Measurements from ENCODE around the gene PAPLN.

PAPLN gene

GRCh38 chr14:73273799-73274198 lies 36.5 kb downstream of the PAPLN start:
- no peak overlapping the region for H3K14ac ChIP-seq (ENCODE audit: low read length)
- H2BK5ac ChIP-seq (ENCODE audit: low read depth, low read length, poor library complexity): no peak overlapping the region
- no peak overlapping the region for H4K91ac ChIP-seq (ENCODE audit: low read depth, low read length)
- no CpG with 5 or more reads among the region's 4 CpGs for WGBS (ENCODE audit: extremely low coverage, insufficient coverage, insufficient read length)
- H3K36me3 ChIP-seq (ENCODE audit: control insufficient read depth in 1 of 2, insufficient read depth in 2 of 2, low read length in 2 of 2): peaks cover 14 to 29% of the 10 kb centered on the region in 2 experiments
- H2AFZ ChIP-seq (ENCODE audit: insufficient read depth, low read length, poor library complexity): no peak overlapping the region
- no peak overlapping the region for H3K27ac ChIP-seq (ENCODE audit: low read depth, low read length)
- no peak overlapping the region for H3K18ac ChIP-seq (ENCODE audit: low read length)
- no peak overlapping the region for H2AK5ac ChIP-seq (ENCODE audit: low read length)
- no peak overlapping the region for H2BK12ac ChIP-seq (ENCODE audit: low read length)
- no peaks in the 10 kb centered on the region for H3K79me1 ChIP-seq (ENCODE audit: low read length)
- H3K9ac ChIP-seq (ENCODE audit: low read length): no peak overlapping the region
- DNase-seq: no peak
- H3K79me2 ChIP-seq (ENCODE audit: control insufficient read depth, insufficient read depth, low read length, poor library complexity): no peaks in the 10 kb centered on the region
- no peak overlapping the region for H3K4ac ChIP-seq (ENCODE audit: low read depth, low read length)
- H4K8ac ChIP-seq (ENCODE audit: low read depth, low read length): no peak overlapping the region
- H3K27me3 ChIP-seq (ENCODE audit: insufficient read depth, low read length): no peaks in the 10 kb centered on the region
- no peak overlapping the region for H2BK120ac ChIP-seq (ENCODE audit: insufficient read depth, low read length, poor library complexity)
- no peaks in the 10 kb centered on the region for H3K9me3 ChIP-seq (ENCODE audit: insufficient read depth, low read depth, low read length)
- no peak overlapping the region for H3K4me3 ChIP-seq (ENCODE audit: low read depth, low read length)
- no peak overlapping the region for H3K23ac ChIP-seq (ENCODE audit: low read length)
- H3K4me1 ChIP-seq (ENCODE audit: control insufficient read depth in 1 of 2, insufficient read depth in 2 of 2, low read length in 2 of 2): no peaks in the 10 kb centered on the region
- H4K12ac ChIP-seq (ENCODE audit: low read depth, low read length): no peak overlapping the region
- H3K4me2 ChIP-seq (ENCODE audit: low read length): no peak overlapping the region

- Histone ChIP-seq H3K9ac (ENCODE audit: low read length) (no peak overlapping the region), H3K27me3 (ENCODE audit: insufficient read depth, low read length) (no peaks in the 10 kb centered on the region), H3K14ac (ENCODE audit: low read length) (no peak overlapping the region), H3K18ac (ENCODE audit: low read length) (no peak overlapping the region), H3K36me3 (ENCODE audit: control insufficient read depth in 1 of 2, insufficient read depth in 2 of 2, low read length in 2 of 2) (peaks cover 17 to 36% of the 10 kb centered on the region in 2 experiments), H2BK12ac (ENCODE audit: low read length) (no peak overlapping the region), H2AFZ (ENCODE audit: insufficient read depth, low read length, poor library complexity) (no peak overlapping the region), H4K12ac (ENCODE audit: low read depth, low read length) (no peak overlapping the region), H4K91ac (ENCODE audit: low read depth, low read length) (no peak overlapping the region), H2BK5ac (ENCODE audit: low read depth, low read length, poor library complexity) (no peak overlapping the region), H3K9me3 (ENCODE audit: insufficient read depth, low read depth, low read length) (no peaks in the 10 kb centered on the region), H4K8ac (ENCODE audit: low read depth, low read length) (no peak overlapping the region), H3K23ac (ENCODE audit: low read length) (no peak overlapping the region), H2BK120ac (ENCODE audit: insufficient read depth, low read length, poor library complexity) (no peak overlapping the region), H3K79me2 (ENCODE audit: control insufficient read depth, insufficient read depth, low read length, poor library complexity) (no peaks in the 10 kb centered on the region), H3K4ac (ENCODE audit: low read depth, low read length) (no peak overlapping the region), H2AK5ac (ENCODE audit: low read length) (no peak overlapping the region), H3K27ac (ENCODE audit: low read depth, low read length) (no peak overlapping the region), H3K4me3 (ENCODE audit: low read depth, low read length) (no peak overlapping the region), H3K79me1 (ENCODE audit: low read length) (no peaks in the 10 kb centered on the region), H3K4me1 (ENCODE audit: control insufficient read depth in 1 of 2, insufficient read depth in 2 of 2, low read length in 2 of 2) (no peaks in the 10 kb centered on the region), H3K4me2 (ENCODE audit: low read length) (no peak overlapping the region)
- DNase-seq: no peak
- no CpG with 5 or more reads among the region's 7 CpGs for WGBS (ENCODE audit: extremely low coverage, insufficient coverage, insufficient read length)
These were observed 39.5 kb downstream of the PAPLN start for GRCh38 chr14:73276836-73277235.

DNA sequence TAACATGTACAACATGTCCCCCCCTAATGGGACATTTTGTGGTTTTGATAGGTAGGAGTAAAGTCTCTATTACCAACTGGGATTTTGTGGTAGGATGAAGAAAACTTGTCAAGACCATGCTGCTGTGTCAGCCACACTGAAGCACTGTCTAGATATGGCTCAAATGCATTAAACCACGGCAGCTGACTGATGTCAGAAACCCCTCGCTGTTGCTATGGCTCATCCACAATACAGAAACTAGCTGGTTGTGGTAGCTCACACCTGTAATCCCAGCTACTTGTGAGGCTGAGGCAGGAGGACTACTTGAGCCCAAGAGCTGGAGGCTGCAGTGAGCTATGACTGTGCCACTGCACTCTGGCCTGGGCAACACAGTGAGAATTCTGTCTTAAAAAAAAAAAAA lies 40.1 kb downstream of the PAPLN start:
- H4K12ac ChIP-seq (ENCODE audit: low read depth, low read length): no peak overlapping the region
- H3K14ac ChIP-seq (ENCODE audit: low read length): no peak overlapping the region
- H3K9me3 ChIP-seq (ENCODE audit: insufficient read depth, low read depth, low read length): no peaks in the 10 kb centered on the region
- DNase-seq: no peak
- H2BK5ac ChIP-seq (ENCODE audit: low read depth, low read length, poor library complexity): no peak overlapping the region
- no peaks in the 10 kb centered on the region for H3K4me1 ChIP-seq (ENCODE audit: control insufficient read depth in 1 of 2, insufficient read depth in 2 of 2, low read length in 2 of 2)
- H3K27me3 ChIP-seq (ENCODE audit: insufficient read depth, low read length): no peaks in the 10 kb centered on the region
- H3K79me1 ChIP-seq (ENCODE audit: low read length): no peaks in the 10 kb centered on the region
- H2BK12ac ChIP-seq (ENCODE audit: low read length): no peak overlapping the region
- peaks cover 18 to 40% of the 10 kb centered on the region in 2 experiments for H3K36me3 ChIP-seq (ENCODE audit: control insufficient read depth in 1 of 2, insufficient read depth in 2 of 2, low read length in 2 of 2)
- H3K4me3 ChIP-seq (ENCODE audit: low read depth, low read length): no peak overlapping the region
- H3K4ac ChIP-seq (ENCODE audit: low read depth, low read length): no peak overlapping the region
- no peak overlapping the region for H3K4me2 ChIP-seq (ENCODE audit: low read length)
- H3K18ac ChIP-seq (ENCODE audit: low read length): no peak overlapping the region
- no peak overlapping the region for H4K8ac ChIP-seq (ENCODE audit: low read depth, low read length)
- H3K79me2 ChIP-seq (ENCODE audit: control insufficient read depth, insufficient read depth, low read length, poor library complexity): no peaks in the 10 kb centered on the region
- no peak overlapping the region for H3K23ac ChIP-seq (ENCODE audit: low read length)
- H3K9ac ChIP-seq (ENCODE audit: low read length): no peak overlapping the region
- no peak overlapping the region for H4K91ac ChIP-seq (ENCODE audit: low read depth, low read length)
- no peak overlapping the region for H2BK120ac ChIP-seq (ENCODE audit: insufficient read depth, low read length, poor library complexity)
- no peak overlapping the region for H3K27ac ChIP-seq (ENCODE audit: low read depth, low read length)
- no peak overlapping the region for H2AFZ ChIP-seq (ENCODE audit: insufficient read depth, low read length, poor library complexity)
- no CpG with 5 or more reads among the region's 2 CpGs for WGBS (ENCODE audit: extremely low coverage, insufficient coverage, insufficient read length)
- H2AK5ac ChIP-seq (ENCODE audit: low read length): no peak overlapping the region

- WGBS (ENCODE audit: extremely low coverage, insufficient coverage, insufficient read length): no CpG with 5 or more reads among the region's 5 CpGs
- no peak overlapping the region for H2AK5ac ChIP-seq (ENCODE audit: low read length)
These were observed 43.6 kb downstream of the PAPLN start for GRCh38 chr14:73280903-73281302.

More at GRCh38 chr14:73280903-73281302, 43.6 kb downstream of the PAPLN start:
- no peak overlapping the region for H3K4me3 ChIP-seq (ENCODE audit: low read depth, low read length)
- peaks cover 21 to 43% of the 10 kb centered on the region in 2 experiments for H3K36me3 ChIP-seq (ENCODE audit: control insufficient read depth in 1 of 2, insufficient read depth in 2 of 2, low read length in 2 of 2)
- no peak overlapping the region for H4K12ac ChIP-seq (ENCODE audit: low read depth, low read length)
- H2BK5ac ChIP-seq (ENCODE audit: low read depth, low read length, poor library complexity): no peak overlapping the region
- no peaks in the 10 kb centered on the region for H3K27me3 ChIP-seq (ENCODE audit: insufficient read depth, low read length)
- no peak overlapping the region for H3K14ac ChIP-seq (ENCODE audit: low read length)
- no peak overlapping the region for H3K27ac ChIP-seq (ENCODE audit: low read depth, low read length)
- H3K4me1 ChIP-seq (ENCODE audit: control insufficient read depth in 1 of 2, insufficient read depth in 2 of 2, low read length in 2 of 2): no peaks in the 10 kb centered on the region
- H3K18ac ChIP-seq (ENCODE audit: low read length): no peak overlapping the region
- no peak overlapping the region for H4K91ac ChIP-seq (ENCODE audit: low read depth, low read length)
- H3K9ac ChIP-seq (ENCODE audit: low read length): no peak overlapping the region
- no peaks in the 10 kb centered on the region for H3K79me2 ChIP-seq (ENCODE audit: control insufficient read depth, insufficient read depth, low read length, poor library complexity)
- no peaks in the 10 kb centered on the region for H3K79me1 ChIP-seq (ENCODE audit: low read length)
- no peak overlapping the region for H3K4ac ChIP-seq (ENCODE audit: low read depth, low read length)
- no peak overlapping the region for H2BK120ac ChIP-seq (ENCODE audit: insufficient read depth, low read length, poor library complexity)
- H3K9me3 ChIP-seq (ENCODE audit: insufficient read depth, low read depth, low read length): no peaks in the 10 kb centered on the region
- H3K4me2 ChIP-seq (ENCODE audit: low read length): no peak overlapping the region
- H3K23ac ChIP-seq (ENCODE audit: low read length): no peak overlapping the region
- no peak for DNase-seq
- H2BK12ac ChIP-seq (ENCODE audit: low read length): no peak overlapping the region
- no peak overlapping the region for H4K8ac ChIP-seq (ENCODE audit: low read depth, low read length)
- no peak overlapping the region for H2AFZ ChIP-seq (ENCODE audit: insufficient read depth, low read length, poor library complexity)

Measured in trophoblast cell (in vitro differentiated cells and primary cell).